KMS-11 (cell line): ENCODE data around the gene CD8B2.
"Not testable (repeated sequence)": the region's sequence is repeated elsewhere in the genome, so short reads cannot be mapped to it uniquely, and the experiment has no call there.

Source experiments
- H2AFZ ChIP-seq: fragments of 200-600 bp; sonication (generic); 2 replicates; pipeline ENCODE4 v1.6.1; 2016; ENCODE audit warnings: antibody characterized with exemption, mixed run types, low read depth
- H3K27ac ChIP-seq: fragments of 200-600 bp; sonication (generic); 2 replicates; pipeline ENCODE4 v1.6.1; 2016; ENCODE audit warnings: mild to moderate bottlenecking, mixed run types
- H3K27me3 ChIP-seq: fragments of 200-600 bp; sonication (generic); 2 replicates; pipeline ENCODE4 v1.6.1; 2017; ENCODE audit warnings: mild to moderate bottlenecking, low read depth, mixed run types, moderate library complexity; ENCODE audit not compliant: insufficient read depth
- H3K36me3 ChIP-seq: fragments of 200-600 bp; sonication (generic); 2 replicates; pipeline ENCODE4 v1.6.1; 2017; ENCODE audit warnings: mild to moderate bottlenecking, mixed run types; ENCODE audit not compliant: insufficient read depth
- H3K4me1 ChIP-seq: fragments of 200-600 bp; sonication (generic); 2 replicates; pipeline ENCODE4 v1.6.1; 2016; ENCODE audit warnings: mild to moderate bottlenecking, low read depth, mixed run types; ENCODE audit not compliant: poor library complexity, severe bottlenecking
- H3K4me2 ChIP-seq: fragments of 200-600 bp; sonication (generic); 2 replicates; pipeline ENCODE4 v1.7.0; 2016; ENCODE audit warnings: mild to moderate bottlenecking, mixed run types
- H3K4me3 ChIP-seq: fragments of 200-600 bp; sonication (generic); IDR thresholded peaks from 2 replicates; pipeline ENCODE4 v1.6.1; 2017; ENCODE audit warnings: low read depth, low read length, mixed read lengths; ENCODE audit not compliant: insufficient read depth
- H3K79me2 ChIP-seq: fragments of 200-600 bp; sonication (generic); 2 replicates; pipeline ENCODE4 v1.6.1; 2016; ENCODE audit warnings: low read depth, mixed run types; ENCODE audit not compliant: insufficient read depth
- H3K9ac ChIP-seq: fragments of 200-600 bp; sonication (generic); 2 replicates; pipeline ENCODE4 v1.6.1; 2016; ENCODE audit warnings: mild to moderate bottlenecking, mixed run types
- H4K20me1 ChIP-seq: fragments of 200-600 bp; sonication (generic); 2 replicates; pipeline ENCODE4 v1.6.1; 2016; ENCODE audit warnings: mild to moderate bottlenecking, mixed run types; ENCODE audit not compliant: insufficient read depth

Gene CD8B2

GRCh38 chr2:106486551-106487385, at the start of gene CD8B2:
TSS of gene CD8B2 (plus strand) at chr2:106487364. CDS start at chr2:106487427, 63 bp downstream.
- not testable (repeated sequence) for H3K9ac ChIP-seq, H2AFZ ChIP-seq, H3K4me3 ChIP-seq, H4K20me1 ChIP-seq, H3K27ac ChIP-seq, H3K36me3 ChIP-seq, H3K79me2 ChIP-seq, H3K27me3 ChIP-seq, H3K4me1 ChIP-seq, H3K4me2 ChIP-seq

- H3K4me1 ChIP-seq, H3K27me3 ChIP-seq, H3K4me3 ChIP-seq, H3K36me3 ChIP-seq, H3K4me2 ChIP-seq, H3K27ac ChIP-seq, H2AFZ ChIP-seq, H3K79me2 ChIP-seq, H3K9ac ChIP-seq, H4K20me1 ChIP-seq: not testable (repeated sequence)
Measured at GRCh38 chr2:106461882-106462281, 25.3 kb upstream of the CD8B2 start.

GRCh38 chr2:106467516-106467915, 19.6 kb upstream of the CD8B2 start:
- H4K20me1 ChIP-seq, H3K4me1 ChIP-seq, H3K36me3 ChIP-seq, H3K9ac ChIP-seq, H2AFZ ChIP-seq, H3K4me2 ChIP-seq, H3K79me2 ChIP-seq, H3K4me3 ChIP-seq, H3K27ac ChIP-seq, H3K27me3 ChIP-seq: not testable (repeated sequence)

GRCh38 chr2:106468107-106468506, 19.1 kb upstream of the CD8B2 start, which contains the start of gene RGPD3:
TSS of gene RGPD3 (minus strand) at chr2:106468413. CDS start at chr2:106468288, 125 bp downstream.
- not testable (repeated sequence) for H3K4me2 ChIP-seq, H3K4me3 ChIP-seq, H3K27ac ChIP-seq, H3K4me1 ChIP-seq, H3K27me3 ChIP-seq, H3K79me2 ChIP-seq, H4K20me1 ChIP-seq, H3K36me3 ChIP-seq, H2AFZ ChIP-seq, H3K9ac ChIP-seq

DNA sequence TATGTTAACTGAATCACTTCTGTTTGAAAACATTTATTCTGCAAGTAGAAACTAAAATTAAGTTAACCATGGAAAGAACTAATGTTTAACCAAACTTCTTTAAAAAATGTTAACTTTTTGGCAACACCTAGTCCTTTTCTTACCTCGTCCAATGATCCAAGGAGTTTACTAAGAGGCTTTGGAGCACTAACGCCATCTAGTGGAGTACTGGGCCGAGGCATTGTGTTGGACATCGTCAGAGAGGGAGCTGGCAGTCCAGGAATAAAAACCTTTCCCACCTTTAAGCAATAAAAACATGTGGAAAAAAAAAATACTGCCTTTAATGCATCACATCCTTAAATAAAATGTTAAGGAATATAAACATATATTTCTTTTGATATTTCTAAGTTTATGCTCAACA, 16.5 kb upstream of the CD8B2 start:
- not testable (repeated sequence) for H3K4me2 ChIP-seq, H3K4me3 ChIP-seq, H3K4me1 ChIP-seq, H3K79me2 ChIP-seq, H3K9ac ChIP-seq, H3K36me3 ChIP-seq, H3K27ac ChIP-seq, H3K27me3 ChIP-seq, H4K20me1 ChIP-seq, H2AFZ ChIP-seq

DNA sequence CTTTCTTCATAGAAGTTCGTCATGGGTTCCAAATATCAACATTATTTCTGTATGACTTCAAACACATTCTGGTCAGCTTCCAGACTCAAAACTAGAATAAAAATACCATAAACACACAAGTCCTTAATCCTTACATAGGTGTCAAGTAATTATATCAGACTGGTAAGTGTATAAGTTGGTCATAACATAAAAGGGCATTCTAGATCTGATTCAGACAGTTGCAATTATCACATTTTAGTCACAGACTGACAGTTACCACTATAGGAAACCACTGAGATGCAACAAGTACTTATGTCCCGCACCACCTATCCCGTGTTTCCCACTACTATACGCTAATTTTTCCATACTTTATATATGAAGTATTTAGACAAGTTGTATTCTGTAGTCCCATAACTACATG, 9.5 kb upstream of the CD8B2 start:
- not testable (repeated sequence) for H3K27me3 ChIP-seq, H2AFZ ChIP-seq, H3K4me3 ChIP-seq

GRCh38 chr2:106479563-106479962, 7.6 kb upstream of the CD8B2 start:
- H3K27me3 ChIP-seq, H3K36me3 ChIP-seq, H3K9ac ChIP-seq, H3K4me2 ChIP-seq, H4K20me1 ChIP-seq, H3K4me3 ChIP-seq, H2AFZ ChIP-seq, H3K79me2 ChIP-seq, H3K4me1 ChIP-seq, H3K27ac ChIP-seq: not testable (repeated sequence)

More for the DNA sequence above, 9.5 kb upstream of the CD8B2 start:
- H3K4me2 ChIP-seq, H3K9ac ChIP-seq, H3K27ac ChIP-seq, H4K20me1 ChIP-seq, H3K4me1 ChIP-seq, H3K36me3 ChIP-seq, H3K79me2 ChIP-seq: not testable (repeated sequence)

- not testable (repeated sequence) for H3K4me3 ChIP-seq, H3K36me3 ChIP-seq, H3K4me1 ChIP-seq, H4K20me1 ChIP-seq, H3K27me3 ChIP-seq, H2AFZ ChIP-seq, H3K27ac ChIP-seq, H3K79me2 ChIP-seq, H3K9ac ChIP-seq, H3K4me2 ChIP-seq
Measured at GRCh38 chr2:106487386-106488191, 425 bp downstream of the CD8B2 start.

DNA sequence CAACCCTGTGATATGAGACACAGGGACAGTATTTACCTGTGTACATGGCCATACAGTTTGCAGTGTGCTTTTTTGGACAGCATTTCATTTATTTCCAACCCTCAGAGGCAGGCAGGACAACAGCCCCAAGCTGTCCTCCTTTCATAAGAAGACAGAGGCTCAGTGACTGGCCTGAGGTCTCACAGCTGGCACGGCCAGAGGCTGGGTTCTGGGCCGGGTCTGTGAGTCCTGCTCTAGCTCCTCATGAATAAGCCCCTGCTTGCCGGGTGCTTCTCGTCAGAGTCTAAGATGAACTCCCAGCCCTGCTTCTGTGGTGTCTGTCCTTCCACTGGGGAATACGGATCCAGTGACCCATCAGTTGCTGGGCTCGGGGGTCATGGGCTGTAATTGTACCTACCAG, 2.5 kb downstream of the CD8B2 start:
- H2AFZ ChIP-seq, H3K36me3 ChIP-seq, H3K27ac ChIP-seq, H3K4me3 ChIP-seq, H3K4me1 ChIP-seq, H3K27me3 ChIP-seq, H3K4me2 ChIP-seq, H3K79me2 ChIP-seq, H3K9ac ChIP-seq, H4K20me1 ChIP-seq: not testable (repeated sequence)

- not testable (repeated sequence) for H3K9ac ChIP-seq, H3K36me3 ChIP-seq, H2AFZ ChIP-seq, H3K79me2 ChIP-seq, H4K20me1 ChIP-seq, H3K27ac ChIP-seq, H3K27me3 ChIP-seq, H3K4me3 ChIP-seq, H3K4me2 ChIP-seq
- peaks cover 23% of the 10 kb centered on the region for H3K4me1 ChIP-seq
Measured at GRCh38 chr2:106492399-106492798, 5.2 kb downstream of the CD8B2 start.
